ENCODE results near the gene MND1.

MND1 gene

DNA sequence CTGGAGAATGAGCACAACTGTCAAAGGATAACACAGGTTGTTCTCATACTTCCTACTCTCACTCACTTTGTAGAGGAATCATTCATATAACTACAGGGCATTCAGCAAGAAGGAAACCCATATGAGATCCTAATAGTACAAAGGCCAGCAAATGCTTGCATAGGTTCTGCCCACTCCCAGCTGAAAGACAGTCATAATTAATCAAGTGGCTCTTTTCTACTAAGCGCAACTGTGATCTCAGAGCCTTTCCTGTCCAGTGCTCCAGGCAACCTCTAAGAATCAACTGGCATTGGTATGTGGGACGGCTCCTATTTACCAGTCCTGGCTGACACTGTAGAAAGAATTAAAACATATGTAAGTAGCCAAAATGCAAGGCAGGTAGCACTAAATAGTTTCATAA, 18.9 kb upstream of the MND1 start:
- H3K4me3 ChIP-seq (ENCODE audit: low read depth in 1 of 2, low read length in 2 of 2), result no peak overlapping the region
- no peaks in the 10 kb centered on the region for H3K4me1 ChIP-seq (ENCODE audit: control insufficient read depth in 1 of 2, insufficient read depth in 2 of 2, low read length in 2 of 2)
- no peak overlapping the region for H3K27ac ChIP-seq (ENCODE audit: low read depth, low read length)
- H3K9me3 ChIP-seq (ENCODE audit: control insufficient read depth in 1 of 2, low read length in 2 of 2), result no peaks in the 10 kb centered on the region
- H3K9ac ChIP-seq (ENCODE audit: low read depth in 1 of 2, low read length in 2 of 2), result no peak overlapping the region
- peaks cover 9 to 40% of the 10 kb centered on the region in 2 donors for H3K36me3 ChIP-seq (ENCODE audit: control insufficient read depth in 1 of 2, insufficient read depth in 2 of 2, low read length in 2 of 2)
- H3K27me3 ChIP-seq (ENCODE audit: control insufficient read depth in 1 of 2, insufficient read depth in 2 of 2, low read length in 2 of 2), result no peaks in the 10 kb centered on the region

DNA sequence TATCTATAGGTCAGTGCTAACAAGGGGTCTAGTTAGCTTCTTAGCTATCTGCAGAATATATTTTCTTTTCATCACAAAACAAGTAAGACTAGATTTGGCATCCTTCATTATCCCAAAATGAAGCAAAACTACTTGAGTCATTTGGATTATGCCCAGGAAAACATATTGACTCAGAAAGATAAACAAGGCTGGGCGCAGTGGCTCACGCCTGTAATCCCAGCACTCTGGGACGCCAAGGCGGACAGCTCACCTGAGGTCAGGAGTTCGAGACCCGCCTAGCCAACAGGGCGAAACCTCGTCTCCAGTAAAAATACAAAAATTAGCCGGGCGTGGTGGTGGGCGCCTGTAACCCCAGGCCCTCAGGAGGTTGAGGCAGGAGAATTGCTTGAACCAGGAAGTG, 18.0 kb upstream of the MND1 start:
- no peaks in the 10 kb centered on the region for H3K9me3 ChIP-seq (ENCODE audit: control insufficient read depth in 1 of 2, low read length in 2 of 2)
- H3K36me3 ChIP-seq (ENCODE audit: control insufficient read depth in 1 of 2, insufficient read depth in 2 of 2, low read length in 2 of 2), result peaks cover 8 to 38% of the 10 kb centered on the region in 2 donors
- H3K9ac ChIP-seq (ENCODE audit: low read depth in 1 of 2, low read length in 2 of 2), result no peak overlapping the region
- no peak overlapping the region for H3K27ac ChIP-seq (ENCODE audit: low read depth, low read length)
- H3K27me3 ChIP-seq (ENCODE audit: control insufficient read depth in 1 of 2, insufficient read depth in 2 of 2, low read length in 2 of 2), result no peaks in the 10 kb centered on the region
- H3K4me3 ChIP-seq (ENCODE audit: low read depth in 1 of 2, low read length in 2 of 2), result no peak overlapping the region
- H3K4me1 ChIP-seq (ENCODE audit: control insufficient read depth in 1 of 2, insufficient read depth in 2 of 2, low read length in 2 of 2), result no peaks in the 10 kb centered on the region

DNA sequence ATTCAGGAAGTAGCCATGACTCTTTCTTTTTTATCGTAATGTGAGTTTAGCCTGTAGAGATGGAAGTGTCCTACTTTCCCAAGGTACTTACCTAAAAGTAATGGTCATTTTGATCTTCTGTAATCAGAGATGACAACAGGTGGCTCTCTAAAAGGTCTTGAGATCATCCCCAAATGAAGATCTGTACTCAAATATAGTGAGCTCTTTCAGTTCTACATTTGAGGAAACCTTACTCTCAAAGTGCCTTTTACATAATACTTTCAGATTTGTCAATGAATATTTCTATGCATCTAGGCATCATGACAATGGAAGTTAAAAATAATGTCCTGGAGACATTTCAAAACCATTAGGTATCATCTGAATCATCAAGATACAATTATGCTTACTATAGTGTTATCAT, 17.2 kb upstream of the MND1 start:
- Histone ChIP-seq H3K27me3 (ENCODE audit: control insufficient read depth in 1 of 2, insufficient read depth in 2 of 2, low read length in 2 of 2) (no peaks in the 10 kb centered on the region), H3K4me3 (ENCODE audit: low read depth in 1 of 2, low read length in 2 of 2) (no peak overlapping the region), H3K9ac (ENCODE audit: low read depth in 1 of 2, low read length in 2 of 2) (no peak overlapping the region), H3K36me3 (ENCODE audit: control insufficient read depth in 1 of 2, insufficient read depth in 2 of 2, low read length in 2 of 2) (peaks cover 5 to 33% of the 10 kb centered on the region in 2 donors), H3K9me3 (ENCODE audit: control insufficient read depth in 1 of 2, low read length in 2 of 2) (no peaks in the 10 kb centered on the region), H3K4me1 (ENCODE audit: control insufficient read depth in 1 of 2, insufficient read depth in 2 of 2, low read length in 2 of 2) (no peaks in the 10 kb centered on the region), H3K27ac (ENCODE audit: low read depth, low read length) (no peak overlapping the region)

DNA sequence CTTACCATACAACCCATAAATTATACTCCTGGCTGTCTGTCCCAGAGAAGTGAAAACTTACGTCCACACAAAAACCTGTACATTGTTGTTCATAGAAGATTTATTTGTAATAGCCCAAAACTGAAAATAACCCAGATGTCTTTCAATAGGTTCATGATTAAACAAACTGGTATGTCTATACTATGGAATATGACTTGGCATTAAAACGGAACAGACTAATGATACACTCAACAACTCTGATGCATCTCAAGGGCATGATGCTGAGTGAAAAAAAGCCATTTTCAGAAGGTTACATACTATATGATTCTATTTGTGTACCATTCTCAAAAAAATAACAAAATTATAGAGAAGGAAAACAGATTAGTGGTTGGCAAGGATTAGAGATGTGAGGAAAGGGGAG, 11.6 kb upstream of the MND1 start:
- no peaks in the 10 kb centered on the region for H3K9me3 ChIP-seq (ENCODE audit: control insufficient read depth in 1 of 2, low read length in 2 of 2)
- no peak overlapping the region for H3K4me3 ChIP-seq (ENCODE audit: low read depth in 1 of 2, low read length in 2 of 2)
- no peaks in the 10 kb centered on the region for H3K27me3 ChIP-seq (ENCODE audit: control insufficient read depth in 1 of 2, insufficient read depth in 2 of 2, low read length in 2 of 2)
- no peaks in the 10 kb centered on the region for H3K4me1 ChIP-seq (ENCODE audit: control insufficient read depth in 1 of 2, insufficient read depth in 2 of 2, low read length in 2 of 2)
- no peak overlapping the region for H3K9ac ChIP-seq (ENCODE audit: low read depth in 1 of 2, low read length in 2 of 2)
- no peak overlapping the region for H3K27ac ChIP-seq (ENCODE audit: low read depth, low read length)
- peaks cover under 1 to 29% of the 10 kb centered on the region in 2 donors for H3K36me3 ChIP-seq (ENCODE audit: control insufficient read depth in 1 of 2, insufficient read depth in 2 of 2, low read length in 2 of 2)

DNA sequence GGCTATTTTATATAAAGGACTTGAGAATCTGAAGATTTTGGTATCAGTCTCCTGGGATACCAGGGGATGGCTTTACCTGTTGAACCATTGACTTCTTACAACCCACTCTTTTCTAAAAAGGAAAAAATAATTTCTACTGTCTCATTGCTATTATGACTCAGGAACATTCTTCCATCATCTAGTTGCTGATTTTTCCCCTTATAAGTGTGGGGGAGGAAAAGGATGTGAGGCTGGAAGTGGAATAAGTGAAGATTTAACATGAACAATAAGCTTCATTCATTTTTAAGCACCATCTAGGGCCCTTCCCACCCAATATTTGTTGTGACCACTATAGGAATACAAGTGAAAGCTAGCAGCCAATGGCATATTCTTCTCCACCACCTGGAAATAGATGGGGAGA, 10.6 kb upstream of the MND1 start:
- no peaks in the 10 kb centered on the region for H3K4me1 ChIP-seq (ENCODE audit: control insufficient read depth in 1 of 2, insufficient read depth in 2 of 2, low read length in 2 of 2)
- peaks cover 2 to 25% of the 10 kb centered on the region in 2 donors for H3K36me3 ChIP-seq (ENCODE audit: control insufficient read depth in 1 of 2, insufficient read depth in 2 of 2, low read length in 2 of 2)
- H3K27me3 ChIP-seq (ENCODE audit: control insufficient read depth in 1 of 2, insufficient read depth in 2 of 2, low read length in 2 of 2), result no peaks in the 10 kb centered on the region
- H3K9ac ChIP-seq (ENCODE audit: low read depth in 1 of 2, low read length in 2 of 2), result no peak overlapping the region
- no peaks in the 10 kb centered on the region for H3K9me3 ChIP-seq (ENCODE audit: control insufficient read depth in 1 of 2, low read length in 2 of 2)
- H3K4me3 ChIP-seq (ENCODE audit: low read depth in 1 of 2, low read length in 2 of 2), result no peak overlapping the region
- H3K27ac ChIP-seq (ENCODE audit: low read depth, low read length), result no peak overlapping the region

DNA sequence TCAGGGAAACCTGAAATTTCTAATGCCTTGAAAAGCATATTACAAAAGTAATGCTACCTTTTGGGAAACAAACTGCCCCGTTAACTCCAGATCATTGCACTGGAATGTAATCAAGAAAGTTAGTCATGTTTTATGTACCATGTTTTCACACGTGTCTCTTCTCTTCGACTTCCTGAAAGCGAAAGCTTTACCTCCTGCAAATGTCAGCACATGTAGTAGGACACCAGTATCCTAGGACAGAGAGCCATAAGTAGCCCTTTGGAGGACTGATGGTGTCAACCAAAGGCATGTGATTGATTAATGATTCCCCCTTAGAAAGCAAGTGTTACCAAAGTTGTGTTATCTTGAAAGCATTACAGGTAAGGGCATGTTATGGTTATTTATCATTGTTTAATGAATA, 8.8 kb upstream of the MND1 start:
- Histone ChIP-seq H3K9me3 (ENCODE audit: control insufficient read depth in 1 of 2, low read length in 2 of 2) (no peaks in the 10 kb centered on the region), H3K9ac (ENCODE audit: low read depth in 1 of 2, low read length in 2 of 2) (no peak overlapping the region), H3K4me1 (ENCODE audit: control insufficient read depth in 1 of 2, insufficient read depth in 2 of 2, low read length in 2 of 2) (no peaks in the 10 kb centered on the region), H3K4me3 (ENCODE audit: low read depth in 1 of 2, low read length in 2 of 2) (no peak overlapping the region), H3K27ac (ENCODE audit: low read depth, low read length) (no peak overlapping the region), H3K27me3 (ENCODE audit: control insufficient read depth in 1 of 2, insufficient read depth in 2 of 2, low read length in 2 of 2) (no peaks in the 10 kb centered on the region), H3K36me3 (ENCODE audit: control insufficient read depth in 1 of 2, insufficient read depth in 2 of 2, low read length in 2 of 2) (peaks cover 2 to 32% of the 10 kb centered on the region in 2 donors)

DNA sequence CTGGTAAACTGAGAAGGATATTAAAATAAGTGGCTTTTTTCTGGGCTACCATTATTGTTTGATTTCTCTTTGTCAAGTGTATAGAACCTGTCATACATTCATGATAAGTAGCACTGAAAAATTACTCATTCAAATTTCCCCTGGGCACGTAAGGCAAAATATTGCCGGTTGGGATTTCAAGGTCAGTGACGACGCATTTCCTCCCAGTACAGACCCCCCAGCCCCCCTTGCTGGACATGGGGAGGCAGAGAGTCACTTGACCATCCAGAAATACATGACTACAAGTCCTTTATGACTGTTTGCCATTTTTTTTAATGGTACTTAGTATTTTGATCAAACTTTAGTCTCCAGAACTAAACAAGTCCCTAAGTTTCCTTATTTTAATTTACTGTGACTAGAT, 6.8 kb upstream of the MND1 start:
- Histone ChIP-seq H3K9me3 (ENCODE audit: control insufficient read depth in 1 of 2, low read length in 2 of 2) (no peaks in the 10 kb centered on the region), H3K4me3 (ENCODE audit: low read depth in 1 of 2, low read length in 2 of 2) (no peak overlapping the region), H3K27ac (ENCODE audit: low read depth, low read length) (no peak overlapping the region), H3K27me3 (ENCODE audit: control insufficient read depth in 1 of 2, insufficient read depth in 2 of 2, low read length in 2 of 2) (no peaks in the 10 kb centered on the region), H3K9ac (ENCODE audit: low read depth in 1 of 2, low read length in 2 of 2) (no peak overlapping the region), H3K36me3 (ENCODE audit: control insufficient read depth in 1 of 2, insufficient read depth in 2 of 2, low read length in 2 of 2) (peaks cover 2 to 27% of the 10 kb centered on the region in 2 donors), H3K4me1 (ENCODE audit: control insufficient read depth in 1 of 2, insufficient read depth in 2 of 2, low read length in 2 of 2) (no peaks in the 10 kb centered on the region)

DNA sequence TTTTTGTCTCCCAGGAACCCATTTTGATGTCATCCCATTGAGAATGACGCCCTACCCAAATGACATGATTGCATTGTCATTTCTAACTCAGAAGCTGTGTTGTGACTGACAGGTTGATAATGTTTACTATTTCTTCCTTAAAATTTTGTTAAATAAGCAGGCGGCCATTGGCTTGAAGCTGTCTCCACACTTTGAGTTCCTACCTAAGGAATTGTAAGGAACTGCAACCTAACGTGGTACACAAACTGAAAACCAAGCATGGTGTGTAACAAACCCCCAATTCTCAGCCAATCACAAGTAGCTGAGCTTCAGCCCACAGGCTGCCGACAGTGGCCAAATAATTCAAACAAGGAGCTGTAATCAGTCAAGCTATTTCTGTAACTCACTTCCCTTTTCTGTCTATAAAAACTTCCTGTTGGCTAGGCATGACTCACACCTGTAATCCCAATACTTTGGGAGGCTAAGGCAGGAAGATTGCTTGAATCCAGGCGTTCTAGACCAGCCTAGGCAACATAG, 2.9 kb upstream of the MND1 start:
- Histone ChIP-seq H3K9ac (ENCODE audit: low read depth in 1 of 2, low read length in 2 of 2) (no peak overlapping the region), H3K27ac (ENCODE audit: low read depth, low read length) (no peak overlapping the region), H3K36me3 (ENCODE audit: control insufficient read depth in 1 of 2, insufficient read depth in 2 of 2, low read length in 2 of 2) (peaks cover 2 to 8% of the 10 kb centered on the region in 2 donors), H3K4me1 (ENCODE audit: control insufficient read depth in 1 of 2, insufficient read depth in 2 of 2, low read length in 2 of 2) (peaks cover 7 to 12% of the 10 kb centered on the region in 2 donors), H3K4me3 (ENCODE audit: low read depth in 1 of 2, low read length in 2 of 2) (no peak overlapping the region), H3K9me3 (ENCODE audit: control insufficient read depth in 1 of 2, low read length in 2 of 2) (no peaks in the 10 kb centered on the region), H3K27me3 (ENCODE audit: control insufficient read depth in 1 of 2, insufficient read depth in 2 of 2, low read length in 2 of 2) (no peaks in the 10 kb centered on the region)

DNA sequence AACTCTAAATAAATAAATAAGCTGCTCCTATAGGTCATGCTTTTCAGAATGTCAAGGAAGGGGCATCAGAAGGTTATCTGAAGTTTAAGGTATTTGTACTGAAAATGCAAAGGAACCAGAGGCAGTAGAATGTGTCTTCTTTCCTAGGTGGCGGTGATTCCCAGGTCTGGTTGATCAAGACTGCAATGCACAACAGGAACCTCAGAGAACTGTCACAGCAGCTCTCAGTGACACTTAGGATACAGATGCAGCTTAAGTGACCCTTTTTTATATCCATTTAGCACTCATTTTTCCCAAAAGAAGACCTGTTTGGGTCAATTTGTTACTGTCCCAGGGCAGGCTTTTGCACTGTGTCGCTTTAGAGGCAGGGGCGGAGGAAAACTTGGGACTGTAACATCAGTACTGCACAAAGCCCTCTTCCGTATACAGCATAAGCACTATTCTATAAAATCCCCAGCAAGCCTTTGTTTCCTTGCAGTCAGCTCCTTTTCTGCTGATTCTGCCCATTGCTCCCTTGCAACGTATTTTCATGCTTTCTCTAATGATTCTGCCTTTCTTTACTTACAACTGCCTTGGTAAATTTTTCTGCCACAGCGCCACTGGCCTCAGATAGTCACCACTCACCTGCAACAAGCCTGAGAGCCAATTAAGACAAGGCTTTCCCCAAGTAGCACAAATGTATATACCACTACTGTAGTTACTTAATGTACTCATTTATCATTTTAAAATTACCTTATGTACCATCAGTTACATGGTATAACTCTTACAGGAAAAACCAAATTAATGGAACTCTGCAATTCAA, 1.5 kb upstream of the MND1 start:
- Histone ChIP-seq H3K4me3 (ENCODE audit: low read depth in 1 of 2, low read length in 2 of 2) (no peak overlapping the region), H3K36me3 (ENCODE audit: control insufficient read depth in 1 of 2, insufficient read depth in 2 of 2, low read length in 2 of 2) (peaks cover 2 to 8% of the 10 kb centered on the region in 2 donors), H3K27ac (ENCODE audit: low read depth, low read length) (no peak overlapping the region)

DNA sequence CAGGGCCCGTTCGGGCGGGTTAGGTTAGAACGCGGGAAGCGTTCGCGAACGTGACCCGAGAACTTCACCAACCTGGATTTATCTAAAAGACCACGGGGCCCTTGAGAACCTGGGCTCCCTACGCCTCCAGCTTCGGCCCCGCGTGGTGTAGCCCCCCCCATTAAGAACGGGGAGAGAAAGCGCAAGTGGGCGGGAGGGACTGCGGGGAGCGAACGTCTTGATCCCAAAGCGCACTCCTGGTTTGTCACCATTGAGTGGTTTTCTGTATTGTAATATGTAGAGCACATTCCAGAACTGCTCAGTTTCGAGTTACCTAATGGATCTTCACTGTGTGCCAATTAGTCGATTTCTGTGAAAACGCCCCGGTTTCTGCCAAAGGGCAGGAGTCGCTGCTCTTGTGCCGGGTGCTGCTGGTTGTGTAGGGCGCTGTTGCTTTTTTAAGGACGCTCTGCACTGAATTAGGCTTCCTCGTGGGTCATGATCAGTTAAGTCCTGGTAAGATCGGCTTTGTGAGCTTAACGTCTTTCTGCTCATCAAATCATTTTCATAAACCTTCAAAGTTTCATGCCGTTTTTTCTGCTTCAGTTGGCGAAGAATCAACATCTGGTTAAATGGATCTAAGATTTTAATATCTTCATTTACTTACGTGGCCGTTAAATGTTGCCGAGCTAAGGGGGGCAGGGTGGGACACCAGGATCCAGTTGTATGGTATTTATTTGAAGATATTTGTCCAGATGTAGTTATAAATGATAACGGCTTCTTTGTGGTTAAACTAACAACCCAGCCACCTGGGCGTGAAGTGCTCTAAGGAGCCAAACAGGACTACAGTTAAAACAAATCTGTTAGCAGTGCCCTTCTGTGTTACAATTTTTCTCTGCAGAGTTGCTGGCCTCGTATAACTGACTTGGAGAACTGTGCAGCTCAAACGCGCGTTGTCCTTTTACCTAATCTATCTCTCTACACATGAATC, 809 bp downstream of the MND1 start:
- H3K4me1 ChIP-seq (ENCODE audit: control insufficient read depth in 1 of 2, insufficient read depth in 2 of 2, low read length in 2 of 2), result peaks cover 7 to 12% of the 10 kb centered on the region in 2 donors
- H3K27me3 ChIP-seq (ENCODE audit: control insufficient read depth in 1 of 2, insufficient read depth in 2 of 2, low read length in 2 of 2), result no peaks in the 10 kb centered on the region
- H3K9me3 ChIP-seq (ENCODE audit: control insufficient read depth in 1 of 2, low read length in 2 of 2), result no peaks in the 10 kb centered on the region
- peaks cover 0 to 2% of the 10 kb centered on the region in 2 donors for H3K36me3 ChIP-seq (ENCODE audit: control insufficient read depth in 1 of 2, insufficient read depth in 2 of 2, low read length in 2 of 2)
- peak overlapping the region; percentile 72 to 86 for H3K4me3 ChIP-seq (ENCODE audit: low read depth in 1 of 2, low read length in 2 of 2)
- peak overlapping the region; percentile 25 to 51 for H3K9ac ChIP-seq (ENCODE audit: low read depth in 1 of 2, low read length in 2 of 2)
- no peak overlapping the region for H3K27ac ChIP-seq (ENCODE audit: low read depth, low read length)

More for the DNA sequence above, 1.5 kb upstream of the MND1 start:
- no peaks in the 10 kb centered on the region for H3K9me3 ChIP-seq (ENCODE audit: control insufficient read depth in 1 of 2, low read length in 2 of 2)
- no peak overlapping the region for H3K9ac ChIP-seq (ENCODE audit: low read depth in 1 of 2, low read length in 2 of 2)
- no peaks in the 10 kb centered on the region for H3K27me3 ChIP-seq (ENCODE audit: control insufficient read depth in 1 of 2, insufficient read depth in 2 of 2, low read length in 2 of 2)
- peaks cover 7 to 12% of the 10 kb centered on the region in 2 donors for H3K4me1 ChIP-seq (ENCODE audit: control insufficient read depth in 1 of 2, insufficient read depth in 2 of 2, low read length in 2 of 2)
